ENCODE measurements around the gene BBS5.
"Not testable (repeated sequence)": the region's sequence is repeated elsewhere in the genome, so short reads cannot be mapped to it uniquely, and the experiment has no call there.

Gene BBS5

DNA sequence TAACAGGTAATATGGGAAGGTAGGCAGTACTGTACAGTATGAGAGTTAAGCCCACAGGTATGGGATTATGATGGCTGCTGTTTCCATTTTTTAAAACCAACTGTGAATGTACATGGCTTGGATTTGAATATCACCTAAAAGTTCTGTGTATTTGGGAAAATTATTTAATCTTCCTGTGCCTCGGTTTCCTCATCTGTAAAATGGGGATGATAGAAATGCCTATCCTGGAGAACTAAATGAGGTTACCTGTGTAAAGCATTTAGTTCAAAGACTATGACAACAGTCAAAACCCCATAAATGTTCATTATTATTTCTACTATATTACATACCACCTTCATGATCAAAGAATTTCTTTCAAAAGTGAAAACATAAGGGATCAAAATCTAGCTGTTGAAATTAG, 33.8 kb downstream of the BBS5 start:
- no peak for DNase-seq (ENCODE audit: extremely low read depth, low read depth)

DNA sequence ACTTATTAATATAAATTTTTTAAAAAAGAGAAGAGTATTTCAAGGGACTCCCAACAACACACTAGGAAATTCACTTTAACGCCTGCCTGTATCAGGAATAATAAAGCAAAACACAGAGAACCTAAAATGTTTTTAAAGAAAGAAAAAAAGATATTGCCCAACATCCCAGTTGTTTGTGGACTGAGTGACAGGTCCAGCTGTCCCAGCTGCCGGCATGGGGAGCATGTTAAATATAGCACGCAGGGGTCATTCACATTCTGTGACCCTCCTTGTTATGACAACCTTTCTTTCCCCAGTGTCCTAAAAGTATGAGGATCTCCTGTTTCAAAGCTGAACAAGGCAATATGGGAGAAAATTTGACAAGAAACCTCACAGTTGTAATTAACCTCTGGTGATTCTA, 34.6 kb downstream of the BBS5 start:
- H3K4me3 ChIP-seq (replicated peaks; ENCODE audit: low read depth, low read length) = no peak overlapping the region
- TF ChIP-seq, protein P1, sequence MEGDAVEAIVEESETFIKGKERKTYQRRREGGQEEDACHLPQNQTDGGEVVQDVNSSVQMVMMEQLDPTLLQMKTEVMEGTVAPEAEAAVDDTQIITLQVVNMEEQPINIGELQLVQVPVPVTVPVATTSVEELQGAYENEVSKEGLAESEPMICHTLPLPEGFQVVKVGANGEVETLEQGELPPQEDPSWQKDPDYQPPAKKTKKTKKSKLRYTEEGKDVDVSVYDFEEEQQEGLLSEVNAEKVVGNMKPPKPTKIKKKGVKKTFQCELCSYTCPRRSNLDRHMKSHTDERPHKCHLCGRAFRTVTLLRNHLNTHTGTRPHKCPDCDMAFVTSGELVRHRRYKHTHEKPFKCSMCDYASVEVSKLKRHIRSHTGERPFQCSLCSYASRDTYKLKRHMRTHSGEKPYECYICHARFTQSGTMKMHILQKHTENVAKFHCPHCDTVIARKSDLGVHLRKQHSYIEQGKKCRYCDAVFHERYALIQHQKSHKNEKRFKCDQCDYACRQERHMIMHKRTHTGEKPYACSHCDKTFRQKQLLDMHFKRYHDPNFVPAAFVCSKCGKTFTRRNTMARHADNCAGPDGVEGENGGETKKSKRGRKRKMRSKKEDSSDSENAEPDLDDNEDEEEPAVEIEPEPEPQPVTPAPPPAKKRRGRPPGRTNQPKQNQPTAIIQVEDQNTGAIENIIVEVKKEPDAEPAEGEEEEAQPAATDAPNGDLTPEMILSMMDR (IDR thresholded peaks at IDR 0.05; ENCODE audit: low read depth, low read length, missing control alignments) = no peak
- no peak for DNase-seq (ENCODE audit: extremely low read depth, low read depth)

More for the DNA sequence above, 33.8 kb downstream of the BBS5 start:
- no peak overlapping the region for H3K4me3 ChIP-seq (replicated peaks; ENCODE audit: low read depth, low read length)
- TF ChIP-seq, protein P1 (IDR thresholded peaks at IDR 0.05; ENCODE audit: low read depth, low read length, missing control alignments) = no peak

DNA sequence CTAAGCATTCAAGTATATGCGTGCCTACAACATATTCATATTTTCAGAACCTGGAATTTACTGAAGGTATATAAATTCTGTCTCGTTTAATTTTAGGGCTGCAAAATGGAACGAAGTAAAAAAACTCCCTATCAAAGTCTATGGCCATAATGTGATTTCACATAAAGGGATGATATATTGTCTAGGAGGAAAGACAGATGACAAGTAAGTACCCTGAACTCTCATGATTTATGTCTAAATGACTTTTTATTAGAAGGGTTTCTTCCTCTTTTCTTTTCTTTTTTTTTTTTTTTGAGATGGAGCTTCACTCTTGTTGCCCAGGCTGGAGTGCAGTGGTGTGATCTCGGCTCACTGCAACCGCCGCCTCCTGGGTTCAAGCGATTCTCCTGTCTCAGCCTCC, 35.5 kb downstream of the BBS5 start:
- H3K4me3 ChIP-seq (replicated peaks; ENCODE audit: low read depth, low read length); DNase-seq (ENCODE audit: extremely low read depth, low read depth): not testable (repeated sequence)

DNA sequence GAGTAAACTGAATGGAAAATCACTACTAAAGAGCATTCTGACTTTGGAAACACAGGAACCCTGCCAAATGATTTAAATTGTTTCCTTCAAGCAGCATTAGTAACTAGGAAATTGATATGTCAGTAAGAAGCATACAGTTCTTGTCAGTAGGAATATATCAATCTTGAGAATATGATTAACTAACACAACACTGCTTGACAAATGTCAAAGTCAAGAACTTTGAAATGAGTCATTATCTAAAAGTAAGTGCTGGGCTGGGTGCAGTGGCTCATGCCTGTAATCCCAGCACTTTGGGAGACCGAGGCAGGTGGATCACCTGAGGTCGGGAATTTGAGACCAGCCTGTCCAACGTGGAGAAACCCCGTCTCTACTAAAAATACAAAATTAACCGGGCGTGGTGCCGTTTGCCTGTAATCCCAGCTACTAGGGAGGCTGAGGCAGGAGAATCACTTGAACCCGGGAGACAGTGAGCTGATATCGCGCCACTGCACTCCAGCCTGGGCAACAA, 37.2 kb downstream of the BBS5 start:
- DNase-seq (ENCODE audit: extremely low read depth, low read depth); H3K4me3 ChIP-seq (replicated peaks; ENCODE audit: low read depth, low read length): not testable (repeated sequence)

DNA sequence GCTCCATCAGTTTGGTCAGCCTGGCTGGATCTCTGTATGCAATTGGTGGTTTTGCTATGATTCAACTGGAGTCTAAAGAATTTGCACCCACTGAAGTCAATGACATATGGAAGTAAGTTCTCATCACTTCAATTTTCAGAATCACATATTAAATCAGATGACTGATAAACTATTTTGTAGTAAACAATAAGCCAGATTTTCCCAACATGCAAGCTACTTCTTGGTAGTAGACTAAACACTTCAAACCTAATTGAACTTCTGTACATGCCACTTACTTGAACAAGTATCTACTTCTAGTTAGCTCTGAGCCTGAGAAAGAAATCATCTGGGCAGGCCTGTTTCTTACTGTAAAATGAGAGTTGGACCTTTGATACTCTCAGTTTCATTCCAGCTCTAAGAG, 41.6 kb downstream of the BBS5 start:
- DNase-seq (ENCODE audit: extremely low read depth, low read depth) = no peak
- TF ChIP-seq, protein P1 (IDR thresholded peaks at IDR 0.05; ENCODE audit: low read depth, low read length, missing control alignments) = no peak
- H3K4me3 ChIP-seq (replicated peaks; ENCODE audit: low read depth, low read length) = no peak overlapping the region

DNA sequence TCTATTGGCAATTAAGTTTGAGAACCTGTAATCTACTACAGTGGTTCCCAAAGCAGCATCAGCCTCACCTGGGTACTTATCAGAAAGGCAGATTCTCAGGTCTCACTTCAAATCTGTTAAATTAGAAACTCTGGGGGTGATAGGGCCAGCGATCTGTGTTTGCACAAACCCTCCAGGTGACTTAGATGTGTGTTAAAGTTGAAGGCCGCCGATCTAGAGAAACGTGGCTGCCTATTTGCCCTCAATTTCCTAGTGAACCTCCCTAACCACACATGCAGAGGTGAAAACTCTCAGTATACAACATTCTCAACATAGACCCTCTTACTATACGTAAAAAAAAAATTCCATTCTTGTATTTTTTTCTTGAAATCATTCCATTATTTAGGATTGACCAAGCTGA, 44.4 kb downstream of the BBS5 start:
- no peak overlapping the region for H3K4me3 ChIP-seq (replicated peaks; ENCODE audit: low read depth, low read length)
- DNase-seq (ENCODE audit: extremely low read depth, low read depth) = no peak
- TF ChIP-seq, protein P1 (IDR thresholded peaks at IDR 0.05; ENCODE audit: low read depth, low read length, missing control alignments) = no peak

DNA sequence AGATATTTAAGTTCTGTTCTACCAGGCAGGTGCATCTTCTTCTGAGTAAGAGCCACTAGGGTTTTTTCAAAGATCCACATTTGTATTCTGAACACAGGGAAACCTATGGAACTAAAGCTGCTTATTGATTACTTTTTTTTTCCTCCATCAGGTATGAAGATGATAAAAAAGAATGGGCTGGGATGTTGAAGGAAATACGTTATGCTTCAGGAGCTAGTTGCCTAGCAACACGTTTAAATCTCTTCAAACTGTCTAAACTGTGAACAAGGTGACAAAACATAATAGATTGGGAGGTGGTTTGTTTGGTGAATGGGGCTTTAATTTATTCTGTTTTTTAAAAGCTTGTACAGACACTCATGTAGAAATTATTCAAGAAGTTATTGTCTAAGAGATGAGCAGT, 46.1 kb downstream of the BBS5 start:
- TF ChIP-seq, protein P1 (IDR thresholded peaks at IDR 0.05; ENCODE audit: low read depth, low read length, missing control alignments) = no peak
- no peak for DNase-seq (ENCODE audit: extremely low read depth, low read depth)
- H3K4me3 ChIP-seq (replicated peaks; ENCODE audit: low read depth, low read length) = no peak overlapping the region

DNA sequence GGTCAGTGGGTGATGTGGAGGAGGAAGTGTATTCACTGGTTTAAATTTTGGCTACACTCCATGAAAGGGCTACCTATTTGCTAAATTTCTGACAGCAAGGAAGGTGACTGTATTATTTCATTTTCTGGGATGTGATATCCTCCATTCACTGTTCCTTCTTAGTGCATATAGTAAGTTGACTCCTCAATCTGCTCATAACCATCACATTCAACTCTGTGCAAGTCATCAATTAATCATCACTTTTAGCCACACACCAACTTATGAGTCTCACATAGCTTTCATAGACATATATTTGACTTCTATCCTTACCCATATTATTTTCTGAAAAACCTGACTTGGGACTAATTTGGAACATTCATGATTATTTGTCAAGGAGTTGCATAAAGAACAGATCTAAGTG, 47.2 kb downstream of the BBS5 start:
- TF ChIP-seq, protein P1 (IDR thresholded peaks at IDR 0.05; ENCODE audit: low read depth, low read length, missing control alignments) = no peak
- no peak for DNase-seq (ENCODE audit: extremely low read depth, low read depth)
- no peak overlapping the region for H3K4me3 ChIP-seq (replicated peaks; ENCODE audit: low read depth, low read length)

Data from HFF-Myc (cell line).